Kidney capillary endothelial cell (primary cell): ENCODE data around the gene CDH23.
"Not testable (repeated sequence)": the region's sequence is repeated elsewhere in the genome, so short reads cannot be mapped to it uniquely, and the experiment has no call there.

Source experiments
- DNase-seq: peaks from one replicate; pipeline ENCODE4 v3.0.0-alpha.2; 2018; ENCODE audit warnings: low spot score

CDH23 gene

GRCh38 chr10:71582506-71583475 is 186.1 kb downstream of the CDH23 start:
- no peak for DNase-seq

GRCh38 chr10:71584461-71584860 is 187.7 kb downstream of the CDH23 start:
- no peak for DNase-seq

- no peak for DNase-seq
Observed at GRCh38 chr10:71584902-71585563, 188.3 kb downstream of the CDH23 start.

- DNase-seq: no peak
Observed at GRCh38 chr10:71585564-71586290, 189.0 kb downstream of the CDH23 start.

GRCh38 chr10:71587941-71588573 is 191.3 kb downstream of the CDH23 start:
- DNase-seq: no peak

GRCh38 chr10:71588685-71589084 is 192.0 kb downstream of the CDH23 start:
- no peak for DNase-seq

- no peak for DNase-seq
Observed at GRCh38 chr10:71589617-71590551, 193.2 kb downstream of the CDH23 start.

- no peak for DNase-seq
Observed at GRCh38 chr10:71590781-71591350, 194.1 kb downstream of the CDH23 start.

GRCh38 chr10:71594934-71595571 is 198.3 kb downstream of the CDH23 start:
- DNase-seq: no peak

- DNase-seq: no peak
Observed at GRCh38 chr10:71595649-71596048, 198.9 kb downstream of the CDH23 start.

- DNase-seq: no peak
Observed at GRCh38 chr10:71596127-71596526, 199.4 kb downstream of the CDH23 start.

GRCh38 chr10:71596759-71597158 is 200.0 kb downstream of the CDH23 start:
- no peak for DNase-seq

- no peak for DNase-seq
Observed at GRCh38 chr10:71597821-71598498, 201.2 kb downstream of the CDH23 start.

- DNase-seq: no peak
Observed at GRCh38 chr10:71598621-71599055, 201.9 kb downstream of the CDH23 start.

- DNase-seq: no peak
Observed at GRCh38 chr10:71599518-71599917, 202.8 kb downstream of the CDH23 start.

GRCh38 chr10:71600242-71600641 is 203.5 kb downstream of the CDH23 start:
- DNase-seq: not testable (repeated sequence)

- DNase-seq: peak; percentile 10
Observed at GRCh38 chr10:71600849-71601248, 204.1 kb downstream of the CDH23 start.

GRCh38 chr10:71601273-71601672 is 204.6 kb downstream of the CDH23 start:
- no peak for DNase-seq

GRCh38 chr10:71603150-71603549 is 206.4 kb downstream of the CDH23 start:
- no peak for DNase-seq
